ENCODE data around the gene JAZF1. TPM values are rescaled to one million over a fixed set of nuclear protein-coding genes. Genes with fewer than 3 reads are reported as not detected.

Gene JAZF1
- polyA plus RNA-seq, 3 donors from 2014 or later: 17.7 to 40.2 (median 25.9) TPM

DNA sequence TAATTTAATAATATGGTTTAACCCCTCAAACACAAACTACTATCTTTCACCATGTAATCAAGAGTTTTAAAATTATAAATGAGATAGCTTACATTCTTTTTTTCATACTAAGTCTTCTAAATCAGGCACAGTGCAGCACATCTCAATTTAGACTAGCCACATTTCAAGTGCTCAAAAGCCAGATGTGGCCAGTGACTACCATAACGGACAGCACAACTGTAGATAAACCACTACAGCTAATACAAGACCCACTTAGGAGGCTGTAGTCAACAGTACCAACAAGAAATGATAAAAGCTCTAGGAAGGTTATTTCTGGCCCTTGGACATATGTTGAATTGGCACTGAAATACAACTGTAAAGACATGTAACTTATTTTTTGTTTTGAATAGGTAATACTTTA is 65.3 kb downstream of the JAZF1 start:
- Mint-ChIP-seq H3K36me3 (peaks cover 0 to 4% (median 0%) of the 10 kb centered on the region in 3 donors), H3K27ac (peak overlapping the region in 3 of 6 donors; percentile 8 to 48 (median 17)), H3K4me1 (peaks cover 55 to 83% of the 10 kb centered on the region in 2 donors), H3K27me3 (ENCODE audit: low read depth in 3 of 3) (peaks cover 1 to 2% (median 2%) of the 10 kb centered on the region in 3 donors), H3K9me3 (no peaks in the 10 kb centered on the region), H3K4me3 (no peak overlapping the region)
- DNase-seq: no peak

DNA sequence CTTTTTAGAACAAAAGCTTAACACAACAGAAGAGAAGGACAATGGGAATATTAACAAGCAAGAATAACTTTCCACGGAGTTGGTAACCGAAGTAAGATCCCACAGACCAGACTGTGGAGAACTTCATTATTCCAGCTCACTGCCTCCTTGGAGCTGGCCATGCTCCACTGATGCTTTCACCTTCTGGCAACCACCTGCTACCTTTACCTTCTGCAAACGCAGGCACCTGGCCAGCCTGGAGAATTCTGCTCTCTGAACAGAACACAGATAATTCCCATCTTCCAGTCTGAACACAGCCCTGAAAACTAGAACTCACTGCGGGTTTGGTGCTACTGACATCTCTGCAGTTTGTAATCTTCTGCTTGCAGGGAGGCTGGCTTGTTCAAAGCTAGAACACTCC is 66.5 kb downstream of the JAZF1 start:
- H3K9me3 Mint-ChIP-seq: no peaks in the 10 kb centered on the region
- H3K4me3 Mint-ChIP-seq: no peak overlapping the region
- DNase-seq: no peak
- H3K36me3 Mint-ChIP-seq: peaks cover 0 to 4% (median 0%) of the 10 kb centered on the region in 3 donors
- peaks cover 0 to 2% (median 0%) of the 10 kb centered on the region in 3 donors for H3K27me3 Mint-ChIP-seq (ENCODE audit: low read depth in 3 of 3)
- peak overlapping the region in 4 of 6 donors; percentile 33 to 53 (median 45) for H3K27ac Mint-ChIP-seq
- H3K4me1 Mint-ChIP-seq: peaks cover 49 to 83% of the 10 kb centered on the region in 2 donors

GRCh38 chr7:28112883-28113540 is 67.6 kb downstream of the JAZF1 start:
- no peaks in the 10 kb centered on the region for H3K9me3 Mint-ChIP-seq
- H3K27me3 Mint-ChIP-seq (ENCODE audit: low read depth in 3 of 3): peaks cover 0 to 2% (median 0%) of the 10 kb centered on the region in 3 donors
- no peak overlapping the region for H3K4me3 Mint-ChIP-seq
- H3K27ac Mint-ChIP-seq: peak overlapping the region in 4 of 6 donors; percentile 19 to 77 (median 61)
- H3K4me1 Mint-ChIP-seq: peaks cover 52 to 87% of the 10 kb centered on the region in 2 donors
- H3K36me3 Mint-ChIP-seq: peaks cover 0 to 4% (median 0%) of the 10 kb centered on the region in 3 donors
- no peak for DNase-seq

DNA sequence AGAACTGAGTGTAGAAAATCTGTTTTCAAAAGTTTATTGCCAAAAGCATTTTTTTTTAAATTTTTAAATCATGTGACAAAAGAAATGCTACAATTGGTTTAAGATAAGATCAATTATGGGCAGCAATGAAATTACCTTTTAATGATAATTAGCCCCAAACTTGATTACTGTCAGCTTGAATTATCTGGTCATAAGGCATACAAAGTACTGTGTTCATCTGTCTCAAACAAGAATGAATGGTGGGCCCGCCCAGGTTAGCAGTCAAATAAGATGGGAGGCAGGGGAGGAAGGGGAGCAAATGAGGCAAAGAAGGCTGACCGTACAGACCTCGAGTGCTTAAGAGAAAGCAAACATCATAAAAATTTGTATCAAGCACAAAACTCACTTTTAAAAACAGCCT is 68.1 kb downstream of the JAZF1 start:
- DNase-seq: no peak
- Mint-ChIP-seq H3K36me3 (peaks cover 0 to 2% (median 0%) of the 10 kb centered on the region in 3 donors), H3K27ac (peak overlapping the region in 4 of 6 donors; percentile 19 to 77 (median 61)), H3K4me1 (peaks cover 58 to 88% of the 10 kb centered on the region in 2 donors), H3K9me3 (no peaks in the 10 kb centered on the region), H3K4me3 (no peak overlapping the region), H3K27me3 (ENCODE audit: low read depth in 3 of 3) (peaks cover 0 to 2% (median 0%) of the 10 kb centered on the region in 3 donors)

GRCh38 chr7:28112012-28112411 is 68.6 kb downstream of the JAZF1 start:
- H3K9me3 Mint-ChIP-seq: no peaks in the 10 kb centered on the region
- peak overlapping the region in 5 of 6 donors; percentile 20 to 68 (median 64) for H3K27ac Mint-ChIP-seq
- no peak for DNase-seq
- no peaks in the 10 kb centered on the region for H3K36me3 Mint-ChIP-seq
- peaks cover 0 to 2% (median 0%) of the 10 kb centered on the region in 3 donors for H3K27me3 Mint-ChIP-seq (ENCODE audit: low read depth in 3 of 3)
- no peak overlapping the region for H3K4me3 Mint-ChIP-seq
- H3K4me1 Mint-ChIP-seq: peaks cover 58 to 88% of the 10 kb centered on the region in 2 donors

- peaks cover 0 to 2% (median 0%) of the 10 kb centered on the region in 3 donors for H3K27me3 Mint-ChIP-seq (ENCODE audit: low read depth in 3 of 3)
- H3K4me1 Mint-ChIP-seq: peaks cover 64 to 91% of the 10 kb centered on the region in 2 donors
- DNase-seq: no peak
- H3K9me3 Mint-ChIP-seq: no peaks in the 10 kb centered on the region
- H3K36me3 Mint-ChIP-seq: no peaks in the 10 kb centered on the region
- H3K27ac Mint-ChIP-seq: no peak overlapping the region
- H3K4me3 Mint-ChIP-seq: no peak overlapping the region
Measured at GRCh38 chr7:28110427-28111012, 70.1 kb downstream of the JAZF1 start.

DNA sequence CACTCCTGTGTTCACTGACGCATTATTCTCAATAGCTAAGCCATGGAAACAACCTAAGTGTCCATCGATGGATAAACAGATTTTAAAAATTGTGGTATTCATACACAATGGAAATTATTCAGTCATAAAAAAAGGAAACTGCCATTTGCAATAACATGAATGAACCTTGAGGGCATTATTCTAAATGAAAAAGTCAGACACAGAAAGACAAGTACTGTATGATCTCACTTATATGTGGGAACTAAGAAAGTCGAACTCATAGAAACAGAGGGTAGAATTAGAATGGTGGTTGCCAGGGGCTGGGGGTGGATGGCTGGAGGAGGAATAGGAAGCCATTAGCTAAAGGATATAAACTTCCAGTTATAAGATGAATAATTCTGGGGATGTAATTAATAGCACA is 71.8 kb downstream of the JAZF1 start:
- no peaks in the 10 kb centered on the region for H3K36me3 Mint-ChIP-seq
- peaks cover 70 to 91% of the 10 kb centered on the region in 2 donors for H3K4me1 Mint-ChIP-seq
- H3K27ac Mint-ChIP-seq: peak overlapping the region in 2 of 6 donors; percentile 11 to 62
- H3K4me3 Mint-ChIP-seq: no peak overlapping the region
- H3K9me3 Mint-ChIP-seq: no peaks in the 10 kb centered on the region
- no peak for DNase-seq
- peaks cover 0 to 2% (median 0%) of the 10 kb centered on the region in 3 donors for H3K27me3 Mint-ChIP-seq (ENCODE audit: low read depth in 3 of 3)

GRCh38 chr7:28107960-28108359 is 72.6 kb downstream of the JAZF1 start:
- peaks cover 72 to 91% of the 10 kb centered on the region in 2 donors for H3K4me1 Mint-ChIP-seq
- peaks cover 0 to 2% (median 0%) of the 10 kb centered on the region in 3 donors for H3K27me3 Mint-ChIP-seq (ENCODE audit: low read depth in 3 of 3)
- H3K9me3 Mint-ChIP-seq: no peaks in the 10 kb centered on the region
- peak overlapping the region in 3 of 6 donors; percentile 1 to 62 (median 11) for H3K27ac Mint-ChIP-seq
- DNase-seq: no peak
- no peaks in the 10 kb centered on the region for H3K36me3 Mint-ChIP-seq
- H3K4me3 Mint-ChIP-seq: no peak overlapping the region

GRCh38 chr7:28106321-28106829 is 74.2 kb downstream of the JAZF1 start:
- peak overlapping the region in 1 of 6 donors; percentile 19 for H3K27ac Mint-ChIP-seq
- H3K9me3 Mint-ChIP-seq: no peaks in the 10 kb centered on the region
- no peaks in the 10 kb centered on the region for H3K36me3 Mint-ChIP-seq
- DNase-seq: no peak
- no peak overlapping the region for H3K4me3 Mint-ChIP-seq
- H3K4me1 Mint-ChIP-seq: peaks cover 73 to 91% of the 10 kb centered on the region in 2 donors
- peaks cover 0 to 2% (median 0%) of the 10 kb centered on the region in 3 donors for H3K27me3 Mint-ChIP-seq (ENCODE audit: low read depth in 3 of 3)

- Mint-ChIP-seq H3K4me1 (peaks cover 73 to 90% of the 10 kb centered on the region in 2 donors), H3K27me3 (ENCODE audit: low read depth in 3 of 3) (peaks cover 0 to under 1% (median 0%) of the 10 kb centered on the region in 3 donors), H3K9me3 (no peaks in the 10 kb centered on the region)
Measured at GRCh38 chr7:28105234-28105633, 75.4 kb downstream of the JAZF1 start.

DNA sequence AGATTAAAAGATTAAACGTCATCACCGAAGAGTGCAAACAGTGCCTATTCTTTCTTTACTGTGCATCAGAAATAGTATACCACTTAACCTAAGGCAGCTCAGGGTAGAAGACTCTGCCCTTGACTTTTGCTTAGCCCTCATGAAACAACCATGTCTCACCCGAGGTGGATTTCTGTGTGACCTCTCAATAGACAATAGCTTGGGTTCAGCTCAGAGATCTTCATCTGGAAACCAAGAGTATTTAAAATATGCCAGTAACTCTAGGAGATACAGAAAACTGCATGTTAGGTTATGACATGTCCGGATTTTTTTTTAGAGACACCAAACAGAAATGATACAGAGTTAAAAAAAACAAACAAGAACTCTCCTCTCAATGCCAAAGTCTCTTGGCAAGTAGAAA is 75.8 kb downstream of the JAZF1 start:
- Mint-ChIP-seq H3K9me3 (no peaks in the 10 kb centered on the region), H3K4me3 (no peak overlapping the region), H3K27ac (peak overlapping the region in 1 of 6 donors; percentile 50), H3K4me1 (peaks cover 72 to 86% of the 10 kb centered on the region in 2 donors), H3K36me3 (no peaks in the 10 kb centered on the region), H3K27me3 (ENCODE audit: low read depth in 3 of 3) (no peaks in the 10 kb centered on the region)
- no peak for DNase-seq

More at GRCh38 chr7:28105234-28105633, 75.4 kb downstream of the JAZF1 start:
- DNase-seq: no peak
- Mint-ChIP-seq H3K36me3 (no peaks in the 10 kb centered on the region), H3K27ac (peak overlapping the region in 2 of 6 donors; percentile 50 to 56), H3K4me3 (no peak overlapping the region)

- Mint-ChIP-seq H3K4me1 (peaks cover 67 to 79% of the 10 kb centered on the region in 2 donors), H3K4me3 (peak overlapping the region in 1 of 5 donors; percentile 41)
Measured at GRCh38 chr7:28104041-28104541, 76.5 kb downstream of the JAZF1 start.

DNA sequence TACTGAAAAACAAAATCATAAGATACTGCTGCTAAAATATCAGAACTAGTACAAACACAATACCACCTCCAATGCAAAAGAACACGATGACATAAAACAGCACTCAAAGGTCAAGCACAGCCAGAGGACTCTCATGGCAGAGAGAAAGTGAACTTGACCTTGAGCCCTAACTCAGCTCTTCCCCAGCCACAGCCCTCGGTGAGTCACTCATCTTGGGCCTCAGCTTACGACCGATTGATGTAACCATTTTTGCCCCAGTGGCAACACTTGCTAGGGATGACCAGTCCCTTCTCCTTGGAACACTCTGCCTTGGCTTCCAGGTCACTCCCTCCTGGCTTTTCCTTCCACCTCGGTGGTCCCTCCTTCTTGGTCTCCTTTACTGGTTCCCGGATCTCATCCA is 77.8 kb downstream of the JAZF1 start:
- no peak for DNase-seq
- Mint-ChIP-seq H3K36me3 (no peaks in the 10 kb centered on the region), H3K4me1 (peaks cover 55 to 73% of the 10 kb centered on the region in 2 donors), H3K4me3 (peak overlapping the region in 1 of 5 donors; percentile 22), H3K27me3 (ENCODE audit: low read depth in 3 of 3) (peaks cover 0 to under 1% (median 0%) of the 10 kb centered on the region in 3 donors), H3K9me3 (no peaks in the 10 kb centered on the region), H3K27ac (peak overlapping the region; percentile 11 to 84 (median 58))

More at GRCh38 chr7:28104041-28104541, 76.5 kb downstream of the JAZF1 start:
- H3K36me3 Mint-ChIP-seq: no peaks in the 10 kb centered on the region
- peak overlapping the region in 3 of 6 donors; percentile 18 to 71 (median 51) for H3K27ac Mint-ChIP-seq
- H3K27me3 Mint-ChIP-seq (ENCODE audit: low read depth in 3 of 3): no peaks in the 10 kb centered on the region
- DNase-seq: no peak
- H3K9me3 Mint-ChIP-seq: no peaks in the 10 kb centered on the region

DNA sequence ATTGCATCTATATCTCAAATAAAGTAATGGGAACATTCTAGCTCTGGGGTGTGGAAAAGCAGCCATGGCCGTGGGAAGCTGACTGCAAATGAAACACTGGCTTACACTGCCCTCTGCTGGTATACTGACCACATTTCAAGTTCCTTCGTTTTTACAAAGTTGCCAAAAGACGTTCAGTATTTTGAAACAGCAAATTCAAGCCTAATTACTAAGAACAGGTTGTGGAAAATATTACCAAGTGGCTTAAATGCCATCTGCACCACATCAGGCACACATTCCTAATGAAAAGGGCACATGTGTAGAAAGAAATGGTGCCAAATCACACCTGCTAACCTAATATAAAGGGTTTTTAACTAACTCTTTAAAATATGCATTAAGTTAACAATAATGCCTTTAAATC is 83.9 kb downstream of the JAZF1 start:
- no peaks in the 10 kb centered on the region for H3K36me3 Mint-ChIP-seq
- H3K4me3 Mint-ChIP-seq: no peak overlapping the region
- peak; percentile 51 to 57 (median 53) for DNase-seq
- H3K27me3 Mint-ChIP-seq (ENCODE audit: low read depth in 3 of 3): peaks cover 0 to 3% (median 0%) of the 10 kb centered on the region in 3 donors
- no peaks in the 10 kb centered on the region for H3K9me3 Mint-ChIP-seq
- peak overlapping the region in 2 of 6 donors; percentile 36 to 57 for H3K27ac Mint-ChIP-seq
- H3K4me1 Mint-ChIP-seq: peaks cover 23 to 57% of the 10 kb centered on the region in 2 donors

Measured in immature natural killer cell (primary cell).